Suppressor macrophage (primary cell): ENCODE data around the gene IRF3.

ENCODE experiments used
- DNase-seq, 4 experiments: peaks; one replicate each; pipeline ENCODE4 v3.0.0-alpha.2; 2020 to 2022

Gene IRF3

GRCh38 chr19:49614096-49614833 is 51.4 kb downstream of the IRF3 start:
- DNase-seq = peak; percentile 55 to 81 (median 70)

- DNase-seq = peak; percentile 44 to 70 (median 65)
These were observed 52.3 kb downstream of the IRF3 start for GRCh38 chr19:49613374-49613773.
